ENCODE data around the gene DCTPP1. TPM values are rescaled to one million over a fixed set of nuclear protein-coding genes. Genes with fewer than 3 reads are reported as not detected.

DCTPP1 gene
- polyA plus RNA-seq, 1 donor, result 28.4 TPM

DNA sequence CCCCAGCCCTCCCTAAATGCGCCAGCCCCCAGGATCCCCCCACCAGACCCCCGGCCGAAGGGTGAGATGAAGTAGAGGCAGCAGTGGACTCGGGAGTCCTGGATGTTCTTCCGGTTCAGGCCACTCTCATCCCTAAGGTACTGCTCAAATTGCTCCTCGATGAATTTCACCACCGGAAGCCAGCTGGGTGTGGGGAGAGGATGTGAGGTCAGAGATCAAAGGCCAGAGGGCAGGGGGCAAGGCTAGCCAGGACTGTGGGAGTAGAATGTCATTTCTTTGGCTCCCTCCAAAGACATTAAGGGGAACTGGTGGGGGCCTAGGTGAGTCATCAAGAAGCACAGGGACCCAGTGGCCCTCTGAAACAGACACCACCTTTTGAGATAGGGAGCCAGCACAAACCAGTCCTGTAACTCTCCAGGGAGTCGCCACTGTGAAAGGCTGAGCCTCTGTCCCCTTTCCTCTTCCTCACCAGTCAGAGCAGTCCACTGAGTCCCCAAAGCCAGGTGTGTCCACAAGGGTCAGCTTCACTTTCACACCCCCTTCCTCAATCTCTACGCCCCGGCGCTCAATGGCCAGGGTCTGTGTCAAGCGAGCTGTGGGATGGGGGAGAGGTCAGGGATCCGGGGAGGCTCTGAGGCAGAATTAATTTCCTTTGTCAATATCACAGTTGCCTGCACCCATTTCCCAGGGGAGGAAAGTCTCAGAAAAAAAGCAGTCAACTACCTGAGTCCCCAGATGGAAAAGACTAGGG lies 48.4 kb downstream of the DCTPP1 start:
- no peak for DNase-seq

DNA sequence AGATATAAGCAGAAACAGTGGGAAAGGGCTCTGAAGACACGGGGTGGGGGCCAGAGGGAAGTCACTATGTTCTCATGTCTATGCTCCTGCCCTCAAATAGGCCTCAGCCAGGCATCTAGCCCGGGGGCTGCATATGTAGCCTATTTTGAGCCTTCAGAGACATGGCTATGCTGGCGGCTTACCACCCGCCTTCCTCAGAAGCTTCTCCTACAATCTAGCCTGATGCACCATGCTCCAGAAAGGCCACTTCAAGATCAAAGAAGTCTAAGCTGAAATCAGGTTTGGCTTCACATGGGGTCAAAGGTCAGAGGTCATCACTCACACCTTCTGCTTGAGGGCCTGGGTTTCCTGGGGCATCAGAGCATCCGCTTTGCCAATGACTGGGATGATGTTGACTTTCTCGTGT lies 49.0 kb downstream of the DCTPP1 start:
- no peak for DNase-seq

- DNase-seq, result no peak
Observed at GRCh38 chr16:30380072-30380802, 49.6 kb downstream of the DCTPP1 start.

DNA sequence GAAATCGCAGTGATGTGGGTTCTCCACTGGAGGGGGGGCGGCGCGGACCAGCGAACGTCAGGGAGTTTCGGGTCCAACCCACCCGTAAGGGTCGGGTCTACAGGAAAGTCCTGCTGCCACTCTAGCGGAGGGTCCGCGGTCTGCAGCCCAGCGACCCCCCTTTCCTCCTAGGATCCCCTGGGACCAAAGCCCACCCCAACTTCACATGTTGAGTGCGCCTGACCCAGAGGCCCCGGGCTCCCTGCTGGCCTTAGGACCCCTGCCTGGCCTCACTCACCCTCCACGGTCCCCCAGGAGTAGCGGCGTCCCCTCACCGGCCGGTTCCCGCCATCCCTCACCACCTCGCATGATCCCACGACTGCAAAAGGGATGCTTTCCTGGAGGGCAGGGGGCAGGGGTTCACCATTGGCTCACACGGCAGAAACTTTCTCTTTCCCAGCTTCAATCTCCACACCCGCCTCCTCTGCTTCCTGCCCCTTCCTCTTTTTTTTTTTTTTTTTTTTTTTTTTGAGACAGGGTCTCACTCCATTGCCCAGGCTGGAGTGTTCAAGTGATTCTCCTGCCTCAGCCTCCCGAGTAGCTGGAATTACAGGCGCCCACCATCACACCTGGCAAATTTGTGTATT lies 50.6 kb downstream of the DCTPP1 start:
- no peak for DNase-seq

DNA sequence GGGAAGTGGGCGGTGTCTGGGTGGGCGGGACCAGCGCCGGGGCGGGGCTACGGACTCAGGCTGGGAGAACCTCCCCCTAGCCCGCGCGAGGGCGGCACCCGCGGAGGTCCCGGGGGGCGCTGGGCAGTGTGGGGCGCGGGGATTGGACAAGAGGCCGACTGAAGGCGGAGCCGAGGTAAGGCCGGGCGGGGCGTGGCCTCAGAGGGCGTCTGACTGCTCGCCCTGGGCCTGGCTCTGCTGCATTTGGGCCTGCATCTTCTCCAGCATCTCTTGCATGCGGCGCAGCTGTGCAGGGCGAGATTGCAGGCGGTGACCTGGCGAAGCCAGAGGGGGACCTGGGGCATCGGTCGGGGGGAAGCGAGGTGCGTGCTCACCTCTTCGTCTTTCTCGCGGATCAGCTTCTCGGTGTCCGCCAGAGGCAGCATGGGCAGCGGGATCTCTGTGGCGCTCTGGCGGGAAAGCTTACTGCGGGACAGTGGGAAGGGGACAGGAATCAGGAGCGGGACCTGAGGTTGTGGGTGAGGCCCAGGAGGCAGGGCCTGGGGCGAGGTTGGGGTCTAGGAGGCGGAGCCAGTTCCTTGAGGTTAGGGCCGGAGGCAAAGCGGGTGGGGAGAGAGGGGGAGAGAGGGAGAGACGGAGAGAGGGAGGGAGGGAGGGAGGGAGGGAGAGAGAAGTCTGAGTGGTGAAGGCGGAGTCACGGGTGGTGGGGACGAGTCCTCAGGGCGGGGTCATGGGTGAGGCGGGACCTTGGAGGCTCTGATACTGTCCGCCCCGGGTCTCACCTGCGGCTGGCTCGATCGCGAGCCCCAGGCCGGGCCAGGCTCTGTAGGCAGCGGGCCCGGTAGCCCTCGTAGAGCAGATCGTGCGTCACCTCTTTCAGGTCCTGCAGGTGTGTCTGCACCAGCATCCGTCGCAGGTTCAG lies 51.3 kb downstream of the DCTPP1 start:
- peak; percentile 99 for DNase-seq

DNA sequence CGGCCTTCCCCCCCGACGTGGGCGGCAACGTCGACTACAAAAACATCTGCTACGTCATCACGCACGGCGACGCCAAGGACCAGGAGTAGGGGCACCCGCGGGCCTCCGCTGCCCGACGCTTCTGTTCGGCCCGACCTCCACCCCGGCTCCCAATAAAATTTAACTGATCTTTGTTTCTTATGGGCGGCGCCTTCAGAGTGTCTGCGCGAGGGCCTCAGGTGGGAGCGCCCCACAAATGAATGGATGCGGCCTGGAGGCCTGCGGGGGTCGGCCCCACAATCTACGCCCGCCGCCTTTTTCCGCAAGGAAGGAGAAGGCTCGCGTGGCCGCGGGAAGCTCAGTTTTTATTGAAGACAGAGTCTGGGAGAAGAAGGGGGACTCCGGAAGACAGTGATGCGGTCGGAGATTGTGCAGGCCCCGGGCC lies 52.0 kb downstream of the DCTPP1 start:
- DNase-seq, result peak; percentile 91

- no peak for DNase-seq
Observed at GRCh38 chr16:30377050-30377811, 52.6 kb downstream of the DCTPP1 start.

DNA sequence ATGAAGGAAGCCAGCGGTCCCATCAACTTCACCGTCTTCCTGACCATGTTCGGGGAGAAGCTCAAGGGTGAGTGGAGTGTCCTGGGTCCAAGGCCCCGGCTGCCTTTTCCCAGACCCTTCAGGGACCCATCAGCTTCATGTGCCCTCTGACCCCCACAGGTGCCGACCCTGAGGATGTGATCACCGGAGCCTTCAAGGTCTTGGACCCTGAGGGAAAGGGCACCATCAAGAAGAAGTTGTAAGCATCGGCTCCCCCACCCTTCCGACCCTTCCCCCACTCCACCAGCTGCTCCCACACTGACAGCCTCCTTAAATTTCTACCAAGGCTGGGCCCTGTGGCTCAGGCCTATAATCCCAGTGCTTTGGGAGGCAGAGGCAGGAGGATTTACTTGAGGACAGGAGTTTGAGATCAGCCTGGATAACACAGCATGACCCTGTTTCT lies 53.3 kb downstream of the DCTPP1 start:
- no peak for DNase-seq

GRCh38 chr16:30375864-30376263 lies 54.0 kb downstream of the DCTPP1 start:
- no peak for DNase-seq

- DNase-seq, result no peak
Observed at GRCh38 chr16:30374538-30374937, 55.3 kb downstream of the DCTPP1 start, which contains the start of gene MYL11. Gene MYL11, plus strand, starts transcription at chr16:30374802. Its CDS starts 56 bp downstream, at chr16:30374858.

Other genes with a start within 250 kb of the DCTPP1 start
- 16.8 TPM for gene CORO1A, start 246.4 kb downstream of the DCTPP1 start, polyA plus RNA-seq (ENCODE audit: insufficient read length)
- gene BOLA2B, start 236.4 kb downstream of the DCTPP1 start, polyA plus RNA-seq (ENCODE audit: insufficient read length), result 24.3 TPM
- 17.2 TPM for gene SLX1A, start 236.2 kb downstream of the DCTPP1 start, polyA plus RNA-seq (ENCODE audit: insufficient read length)
- gene SULT1A3, start 230.8 kb downstream of the DCTPP1 start, polyA plus RNA-seq (ENCODE audit: insufficient read length), result 4.5 TPM
- gene NPIPB13, start 181.6 kb downstream of the DCTPP1 start, polyA plus RNA-seq (ENCODE audit: insufficient read length), result 15.5 TPM
- gene CD2BP2, start 74.7 kb downstream of the DCTPP1 start, polyA plus RNA-seq (ENCODE audit: insufficient read length), result 34.3 TPM
- 40.8 TPM for gene TBC1D10B, start 59.5 kb downstream of the DCTPP1 start, polyA plus RNA-seq (ENCODE audit: insufficient read length)
- 9,565 TPM for gene MYL11, start 55.2 kb downstream of the DCTPP1 start, polyA plus RNA-seq (ENCODE audit: insufficient read length)
- gene SEPTIN1, start 47.5 kb downstream of the DCTPP1 start, polyA plus RNA-seq (ENCODE audit: insufficient read length), result 3.2 TPM
- 7.0 TPM for gene ZNF48, start 34.6 kb downstream of the DCTPP1 start, polyA plus RNA-seq (ENCODE audit: insufficient read length)
- 6.0 TPM for gene ZNF771, start 22.4 kb downstream of the DCTPP1 start, polyA plus RNA-seq (ENCODE audit: insufficient read length)
- gene SEPHS2, start 15.8 kb upstream of the DCTPP1 start, polyA plus RNA-seq (ENCODE audit: insufficient read length), result 13.0 TPM
- 4.1 TPM for gene ITGAL, start 42.7 kb upstream of the DCTPP1 start, polyA plus RNA-seq (ENCODE audit: insufficient read length)
- gene ZNF768, start 96.5 kb upstream of the DCTPP1 start, polyA plus RNA-seq (ENCODE audit: insufficient read length), result 31.0 TPM
- 7.0 TPM for gene ZNF747, start 104.8 kb upstream of the DCTPP1 start, polyA plus RNA-seq (ENCODE audit: insufficient read length)
- 9.6 TPM for gene ZNF764, start 128.3 kb upstream of the DCTPP1 start, polyA plus RNA-seq (ENCODE audit: insufficient read length)
- gene ZNF688, start 141.7 kb upstream of the DCTPP1 start, polyA plus RNA-seq (ENCODE audit: insufficient read length), result 9.7 TPM
- 12.9 TPM for gene ZNF785, start 155.7 kb upstream of the DCTPP1 start, polyA plus RNA-seq (ENCODE audit: insufficient read length)
- gene ZNF689, start 180.4 kb upstream of the DCTPP1 start, polyA plus RNA-seq (ENCODE audit: insufficient read length), result 7.2 TPM
- 19.8 TPM for gene PRR14, start 220.9 kb upstream of the DCTPP1 start, polyA plus RNA-seq (ENCODE audit: insufficient read length)
- 40.6 TPM for gene FBRS, start 228.4 kb upstream of the DCTPP1 start, polyA plus RNA-seq (ENCODE audit: insufficient read length)

All from hindlimb muscle (tissue), 1 donor.